Mesenchymal stem cell (in vitro differentiated cells and primary cell): ENCODE results near the gene ACSF3.

Experiments
- DNase-seq: peaks from one replicate; pipeline ENCODE4 v3.0.0-alpha.2; 2013
- H2AFZ ChIP-seq: one replicate; pipeline ENCODE4 v1.6.1; 2013; ENCODE audit warnings: low read depth, mild to moderate bottlenecking, control low read depth, inconsistent platforms, low read length, moderate library complexity
- H2AK5ac ChIP-seq: 2 replicates; pipeline ENCODE4 v1.6.1; 2013; ENCODE audit warnings: low read length, moderate library complexity, mild to moderate bottlenecking, inconsistent platforms; ENCODE audit not compliant: severe bottlenecking
- H2BK120ac ChIP-seq: one replicate; pipeline ENCODE4 v1.6.1; 2013; ENCODE audit warnings: low read depth, mild to moderate bottlenecking, inconsistent platforms, low read length, moderate library complexity
- H2BK12ac ChIP-seq, 2 experiments: one replicate each; pipeline ENCODE4 v1.6.1; 2013; ENCODE audit warnings: inconsistent platforms in 2 of 2, low read length in 2 of 2, mild to moderate bottlenecking in 2 of 2, moderate library complexity in 2 of 2, control low read depth in 1 of 2
- H2BK15ac ChIP-seq: one replicate; pipeline ENCODE4 v1.6.1; 2013; ENCODE audit warnings: mild to moderate bottlenecking, low read depth, inconsistent platforms; ENCODE audit not compliant: poor library complexity, severe bottlenecking
- H2BK5ac ChIP-seq: 2 replicates; pipeline ENCODE4 v1.6.1; 2013; ENCODE audit warnings: low read depth, mild to moderate bottlenecking, low read length, control low read depth, inconsistent platforms; ENCODE audit not compliant: poor library complexity, severe bottlenecking
- H3K14ac ChIP-seq, 2 experiments: one replicate each; pipeline ENCODE4 v1.6.1; 2013; ENCODE audit warnings: inconsistent platforms in 2 of 2, low read length in 2 of 2, control low read depth in 1 of 2, mild to moderate bottlenecking in 1 of 2, moderate library complexity in 1 of 2
- H3K18ac ChIP-seq, 2 experiments: one replicate each; pipeline ENCODE4 v1.6.1; 2013; ENCODE audit warnings: inconsistent platforms in 2 of 2, low read length in 2 of 2, control low read depth in 1 of 2, low read depth in 1 of 2, mild to moderate bottlenecking in 1 of 2
- H3K23ac ChIP-seq, 2 experiments: one replicate each; pipeline ENCODE4 v1.6.1; 2013; ENCODE audit warnings: inconsistent platforms in 2 of 2, low read length in 2 of 2, mild to moderate bottlenecking in 2 of 2, moderate library complexity in 2 of 2, control low read depth in 1 of 2
- H3K27ac ChIP-seq: 2 replicates; pipeline ENCODE4 v1.5.1; 2013; ENCODE audit warnings: mild to moderate bottlenecking, moderate library complexity, low read length, control low read depth, inconsistent platforms; ENCODE audit not compliant: poor library complexity, severe bottlenecking
- H3K27me3 ChIP-seq, 2 experiments: 2 replicates each; pipeline versions ENCODE4 v1.6.1 to v1.7.0; 2013; ENCODE audit warnings: low read length in 2 of 2, mild to moderate bottlenecking in 2 of 2, moderate library complexity in 2 of 2, control low read depth in 1 of 2, inconsistent platforms in 1 of 2; ENCODE audit not compliant: control insufficient read depth in 1 of 2, insufficient read depth in 1 of 2
- H3K36me3 ChIP-seq, 2 experiments: 2 replicates each; pipeline versions ENCODE4 v1.6.1 to v1.7.0; 2013; ENCODE audit warnings: low read length in 2 of 2, control low read depth in 1 of 2, inconsistent platforms in 1 of 2, low read depth in 1 of 2, mild to moderate bottlenecking in 1 of 2; ENCODE audit not compliant: insufficient read depth in 2 of 2, control insufficient read depth in 1 of 2
- H3K4ac ChIP-seq, 2 experiments: one replicate each; pipeline ENCODE4 v1.6.1; 2013; ENCODE audit warnings: inconsistent platforms in 2 of 2, low read length in 2 of 2, mild to moderate bottlenecking in 2 of 2, moderate library complexity in 2 of 2, control low read depth in 1 of 2, low read depth in 1 of 2
- H3K4me1 ChIP-seq: 2 replicates; pipeline ENCODE4 v1.6.1; 2013; ENCODE audit warnings: low read depth, low read length, control low read depth; ENCODE audit not compliant: control insufficient read depth, insufficient read depth
- H3K4me2 ChIP-seq: 2 replicates; pipeline ENCODE4 v1.6.1; 2013; ENCODE audit warnings: low read length, mild to moderate bottlenecking, inconsistent platforms; ENCODE audit not compliant: poor library complexity, severe bottlenecking
- H3K4me3 ChIP-seq, 2 experiments: 2 replicates each; pipeline versions ENCODE4 v1.5.1 to v1.7.0; 2013; ENCODE audit warnings: low read length in 2 of 2, mild to moderate bottlenecking in 2 of 2, control low read depth in 1 of 2, low read depth in 1 of 2; ENCODE audit not compliant: insufficient read depth in 1 of 2
- H3K79me1 ChIP-seq: replicated peaks from 2 replicates; pipeline ENCODE4 v1.6.1; 2013; ENCODE audit warnings: mild to moderate bottlenecking, control low read depth, low read length, inconsistent platforms; ENCODE audit not compliant: poor library complexity, severe bottlenecking
- H3K9ac ChIP-seq: 2 replicates; pipeline ENCODE4 v1.7.0; 2013; ENCODE audit warnings: mild to moderate bottlenecking, low read length, moderate library complexity
- H3K9me3 ChIP-seq: 2 replicates; pipeline ENCODE4 v1.7.0; 2013; ENCODE audit warnings: mild to moderate bottlenecking, low read length; ENCODE audit not compliant: control insufficient read depth
- H4K8ac ChIP-seq: one replicate; pipeline ENCODE4 v1.6.1; 2013; ENCODE audit warnings: inconsistent platforms, mild to moderate bottlenecking, low read length, moderate library complexity
- H4K91ac ChIP-seq: one replicate; pipeline ENCODE4 v1.6.1; 2013; ENCODE audit warnings: mild to moderate bottlenecking, low read length, inconsistent platforms
- WGBS: methylation state at CpG from one replicate; pipeline ENCODE4 v1.1.7; 2013; ENCODE audit warnings: mixed read lengths; 5-methylcytosine and 5-hydroxymethylcytosine counted together

ACSF3 gene

DNA sequence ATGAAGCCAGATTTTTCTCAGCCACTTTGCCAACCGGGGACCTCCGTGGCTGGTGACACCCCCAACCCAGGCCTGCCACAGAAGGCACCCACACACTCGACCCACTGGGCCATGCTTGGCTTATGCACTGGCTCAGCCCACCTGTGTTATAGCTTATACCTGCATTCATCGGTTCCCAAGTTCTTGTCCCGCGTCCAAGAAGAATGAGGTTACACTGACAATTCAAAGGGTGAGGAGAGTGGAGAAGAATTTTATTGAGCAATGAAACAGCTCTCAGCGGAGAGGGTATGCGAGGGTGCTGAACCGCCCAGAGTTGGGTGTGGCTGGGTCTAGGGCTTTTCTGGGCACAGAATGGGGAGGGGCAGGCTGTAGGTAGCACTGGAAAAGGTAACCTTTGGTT is 55.7 kb downstream of the ACSF3 start:
- no peak overlapping the region for H2BK5ac ChIP-seq
- H3K4me2 ChIP-seq, result no peak overlapping the region
- peaks cover 9% of the 10 kb centered on the region for H3K4me1 ChIP-seq
- no peak overlapping the region for H3K14ac ChIP-seq
- no peak overlapping the region for H2BK120ac ChIP-seq
- no peak overlapping the region for H3K23ac ChIP-seq
- H3K18ac ChIP-seq, result no peak overlapping the region
- no peak overlapping the region for H3K4ac ChIP-seq
- H3K79me1 ChIP-seq, result no peaks in the 10 kb centered on the region
- H3K27ac ChIP-seq, result no peak overlapping the region
- H2AK5ac ChIP-seq, result peak overlapping the region; percentile 44
- H2BK12ac ChIP-seq, result no peak overlapping the region
- H4K91ac ChIP-seq, result no peak overlapping the region
- no peak overlapping the region for H2BK15ac ChIP-seq
- H2AFZ ChIP-seq, result no peak overlapping the region
- no peak overlapping the region for H3K4me3 ChIP-seq
- no peaks in the 10 kb centered on the region for H3K27me3 ChIP-seq
- no peak overlapping the region for H4K8ac ChIP-seq
- peaks cover 57 to 60% of the 10 kb centered on the region in 2 experiments for H3K36me3 ChIP-seq
- H3K9ac ChIP-seq, result no peak overlapping the region
- DNase-seq, result no peak
- H3K9me3 ChIP-seq, result no peaks in the 10 kb centered on the region
- 96% methylated on average over 9 of the region's 9 CpGs for WGBS

DNA sequence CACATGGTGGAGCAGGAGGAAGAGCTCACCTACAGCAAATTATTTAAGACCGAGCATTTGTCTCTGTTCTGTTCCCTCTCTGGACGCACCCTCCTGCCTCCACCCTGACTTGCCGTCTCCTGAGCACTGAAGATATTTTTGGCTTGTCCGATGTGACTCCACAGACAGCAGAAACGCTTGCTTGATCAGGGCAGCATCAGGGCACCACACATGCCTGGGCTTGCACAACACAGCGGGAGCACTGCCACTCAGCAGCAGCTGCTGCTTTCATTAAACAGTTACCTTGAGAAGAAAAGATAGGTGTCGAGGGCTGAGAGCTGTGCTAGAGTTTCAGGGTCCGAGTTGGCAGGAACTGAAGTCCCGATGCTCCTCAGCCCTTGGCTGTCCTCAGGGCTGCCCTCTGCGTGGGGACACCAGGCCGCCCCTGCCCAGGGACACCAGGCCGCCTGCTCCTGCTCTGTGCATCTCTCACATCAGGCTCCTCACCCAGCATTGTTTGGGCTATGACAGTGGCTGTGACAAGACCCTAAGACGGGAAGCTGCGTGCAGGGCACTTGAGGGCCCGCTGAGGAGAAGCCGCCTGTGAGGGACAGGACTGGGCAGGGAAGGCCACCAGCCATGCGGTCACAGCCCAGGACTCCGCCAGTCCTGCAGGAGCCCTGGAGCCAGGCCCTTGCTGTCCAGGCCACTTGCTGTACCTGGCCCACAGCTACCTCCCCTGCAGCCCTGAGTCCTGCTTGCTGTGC is 56.6 kb downstream of the ACSF3 start:
- Histone ChIP-seq H3K4me2 (no peak overlapping the region), H4K8ac (no peak overlapping the region), H3K9me3 (no peaks in the 10 kb centered on the region), H3K27ac (peak overlapping the region; percentile 15), H3K4me3 (no peak overlapping the region), H2BK5ac (no peak overlapping the region), H3K4ac (no peak overlapping the region), H2AK5ac (no peak overlapping the region), H3K4me1 (peaks cover 18% of the 10 kb centered on the region), H3K9ac (no peak overlapping the region), H3K23ac (no peak overlapping the region), H2BK15ac (no peak overlapping the region), H2BK120ac (no peak overlapping the region), H3K18ac (no peak overlapping the region), H3K14ac (no peak overlapping the region), H3K27me3 (no peaks in the 10 kb centered on the region), H3K79me1 (no peaks in the 10 kb centered on the region), H2BK12ac (no peak overlapping the region), H4K91ac (no peak overlapping the region), H3K36me3 (peaks cover 52 to 54% of the 10 kb centered on the region in 2 experiments), H2AFZ (no peak overlapping the region)
- DNase-seq, result no peak
- WGBS, result 96% methylated on average over 18 of the region's 18 CpGs

DNA sequence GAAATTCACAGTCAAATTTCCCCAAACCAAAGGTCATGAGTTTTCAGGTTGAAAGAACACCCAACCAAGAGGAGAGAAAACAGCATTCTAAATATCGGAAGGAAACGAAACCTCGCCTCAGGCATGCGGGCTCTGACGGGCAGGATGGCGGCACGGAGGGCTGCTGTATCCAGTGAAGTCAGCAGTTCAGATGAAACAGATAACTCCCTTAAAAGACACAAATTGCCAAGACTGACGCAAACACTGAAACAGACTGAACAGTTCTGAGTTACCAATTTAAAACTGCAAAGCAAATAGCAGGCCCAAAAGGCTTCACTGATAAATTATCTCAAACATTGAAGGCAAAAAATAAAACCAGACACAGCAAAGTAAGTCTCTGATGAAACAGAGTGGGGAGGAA is 57.3 kb downstream of the ACSF3 start:
- no peak for DNase-seq
- no peak overlapping the region for H4K8ac ChIP-seq
- no peak overlapping the region for H3K4ac ChIP-seq

DNA sequence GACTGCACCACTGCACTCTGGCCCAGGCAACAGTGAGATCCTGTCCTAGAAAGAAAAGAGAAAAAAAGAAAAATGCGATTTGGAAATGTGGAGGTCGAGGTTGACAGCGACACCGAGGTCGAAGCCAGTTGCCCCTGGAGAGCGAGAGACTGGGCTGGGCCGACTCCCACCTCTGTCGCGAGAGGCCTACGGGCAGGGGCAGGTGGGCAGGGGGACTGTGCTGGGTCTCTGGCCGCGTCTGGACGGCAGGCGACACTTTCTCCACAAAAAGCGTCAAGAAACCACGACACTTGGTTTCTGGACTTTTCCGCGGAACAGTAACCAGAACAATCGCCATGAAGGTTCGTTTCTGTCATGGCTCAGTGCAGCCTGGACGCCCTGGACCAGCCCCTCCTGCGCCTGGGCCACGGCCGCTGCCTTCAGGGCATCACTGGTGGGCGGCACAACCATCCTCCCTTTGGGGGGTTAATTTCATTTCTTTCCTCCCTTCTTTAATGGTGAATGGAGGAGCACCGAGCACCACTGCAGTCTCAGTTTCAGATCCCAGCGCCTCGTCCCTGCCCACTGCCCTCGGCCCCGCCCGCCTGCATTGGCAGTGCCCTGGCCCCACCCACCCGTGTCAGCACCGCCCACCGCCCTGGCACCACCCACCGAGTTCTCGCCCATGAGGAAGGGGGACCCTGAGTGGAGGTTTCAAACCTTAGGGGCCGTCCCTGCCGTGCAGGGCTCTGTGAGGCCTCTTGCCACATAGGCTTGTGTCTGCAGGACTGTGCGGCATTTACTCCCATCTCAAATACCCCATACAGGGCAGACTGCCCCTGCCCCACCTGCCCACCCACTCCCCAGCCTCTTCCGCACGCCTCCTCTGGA is 59.4 kb downstream of the ACSF3 start:
- no peak overlapping the region for H2AK5ac ChIP-seq
- H4K8ac ChIP-seq, result no peak overlapping the region
- H3K14ac ChIP-seq, result no peak overlapping the region
- 82% methylated on average over 40 of the region's 41 CpGs for WGBS
- H3K4me1 ChIP-seq, result peaks cover 20% of the 10 kb centered on the region
- no peak overlapping the region for H2BK12ac ChIP-seq
- H3K4ac ChIP-seq, result no peak overlapping the region
- DNase-seq, result no peak
- H3K4me3 ChIP-seq, result no peak overlapping the region
- no peaks in the 10 kb centered on the region for H3K79me1 ChIP-seq
- no peak overlapping the region for H3K18ac ChIP-seq
- no peak overlapping the region for H4K91ac ChIP-seq
- peaks cover 36 to 37% of the 10 kb centered on the region in 2 experiments for H3K36me3 ChIP-seq
- no peak overlapping the region for H2BK120ac ChIP-seq
- H2AFZ ChIP-seq, result no peak overlapping the region
- no peaks in the 10 kb centered on the region for H3K9me3 ChIP-seq
- H2BK15ac ChIP-seq, result no peak overlapping the region
- H3K4me2 ChIP-seq, result no peak overlapping the region
- H2BK5ac ChIP-seq, result no peak overlapping the region
- no peaks in the 10 kb centered on the region for H3K27me3 ChIP-seq
- no peak overlapping the region for H3K9ac ChIP-seq
- H3K27ac ChIP-seq, result no peak overlapping the region
- no peak overlapping the region for H3K23ac ChIP-seq

More for the DNA sequence above, 57.3 kb downstream of the ACSF3 start:
- no peak overlapping the region for H4K91ac ChIP-seq
- H3K36me3 ChIP-seq, result peaks cover 45 to 48% of the 10 kb centered on the region in 2 experiments
- H3K4me2 ChIP-seq, result no peak overlapping the region
- no peak overlapping the region for H2BK120ac ChIP-seq
- no peaks in the 10 kb centered on the region for H3K9me3 ChIP-seq
- no peaks in the 10 kb centered on the region for H3K79me1 ChIP-seq
- H3K9ac ChIP-seq, result no peak overlapping the region
- H2BK5ac ChIP-seq, result no peak overlapping the region
- H3K14ac ChIP-seq, result no peak overlapping the region
- no peak overlapping the region for H2AK5ac ChIP-seq
- no peak overlapping the region for H3K27ac ChIP-seq
- H2BK12ac ChIP-seq, result no peak overlapping the region
- H3K18ac ChIP-seq, result no peak overlapping the region
- H3K4me1 ChIP-seq, result peaks cover 20% of the 10 kb centered on the region
- H3K23ac ChIP-seq, result no peak overlapping the region
- H3K27me3 ChIP-seq, result no peaks in the 10 kb centered on the region
- no peak overlapping the region for H3K4me3 ChIP-seq
- WGBS, result over 99% methylated on average over 8 of the region's 8 CpGs
- no peak overlapping the region for H2BK15ac ChIP-seq
- H2AFZ ChIP-seq, result no peak overlapping the region
